ENCODE data around the gene GJC1.

DNA sequence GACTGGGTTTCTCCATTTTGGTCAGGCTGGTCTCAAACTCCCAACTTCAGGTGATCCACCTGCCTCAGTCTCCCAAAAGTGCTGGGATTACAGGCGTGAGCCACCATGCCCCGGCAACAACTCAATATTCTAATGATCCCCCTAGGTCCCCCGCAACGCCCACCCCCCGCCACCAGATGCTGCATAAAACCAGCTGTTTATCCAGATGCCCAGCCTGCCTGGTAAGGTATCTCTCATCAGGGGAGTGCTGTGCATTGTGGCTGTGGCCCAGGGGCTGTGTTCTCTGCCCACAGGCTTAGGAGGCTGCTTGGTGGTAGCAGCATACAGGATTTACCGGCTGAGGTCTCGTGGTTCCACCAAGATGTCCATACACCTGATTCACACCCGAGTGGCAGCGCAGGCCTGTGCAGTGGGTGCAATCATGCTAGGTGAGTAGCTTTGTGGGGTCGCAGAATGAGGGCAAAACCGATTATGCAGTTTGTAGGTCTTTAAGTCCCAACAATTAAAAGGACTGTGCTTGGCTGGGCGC, 18.9 kb upstream of the GJC1 start:
- TF ChIP-seq, protein P1, sequence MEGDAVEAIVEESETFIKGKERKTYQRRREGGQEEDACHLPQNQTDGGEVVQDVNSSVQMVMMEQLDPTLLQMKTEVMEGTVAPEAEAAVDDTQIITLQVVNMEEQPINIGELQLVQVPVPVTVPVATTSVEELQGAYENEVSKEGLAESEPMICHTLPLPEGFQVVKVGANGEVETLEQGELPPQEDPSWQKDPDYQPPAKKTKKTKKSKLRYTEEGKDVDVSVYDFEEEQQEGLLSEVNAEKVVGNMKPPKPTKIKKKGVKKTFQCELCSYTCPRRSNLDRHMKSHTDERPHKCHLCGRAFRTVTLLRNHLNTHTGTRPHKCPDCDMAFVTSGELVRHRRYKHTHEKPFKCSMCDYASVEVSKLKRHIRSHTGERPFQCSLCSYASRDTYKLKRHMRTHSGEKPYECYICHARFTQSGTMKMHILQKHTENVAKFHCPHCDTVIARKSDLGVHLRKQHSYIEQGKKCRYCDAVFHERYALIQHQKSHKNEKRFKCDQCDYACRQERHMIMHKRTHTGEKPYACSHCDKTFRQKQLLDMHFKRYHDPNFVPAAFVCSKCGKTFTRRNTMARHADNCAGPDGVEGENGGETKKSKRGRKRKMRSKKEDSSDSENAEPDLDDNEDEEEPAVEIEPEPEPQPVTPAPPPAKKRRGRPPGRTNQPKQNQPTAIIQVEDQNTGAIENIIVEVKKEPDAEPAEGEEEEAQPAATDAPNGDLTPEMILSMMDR (IDR thresholded peaks at IDR 0.05): no peak
- no peak for TF ChIP-seq EP300 (IDR thresholded peaks at IDR 0.05)
- no peak for TF ChIP-seq POLR2A (IDR thresholded peaks at IDR 0.05)

Measured in tibial nerve (tissue), 4 donors.